ENCODE data around the gene RASD1.

- no peak for TF ChIP-seq CHD2 (IDR thresholded peaks at IDR 0.05; ENCODE audit: low read length, partially characterized antibody)
- TF ChIP-seq CTCF (IDR thresholded peaks at IDR 0.05): no peak
- TF ChIP-seq PBX3 (IDR thresholded peaks at IDR 0.05): no peak
- no peak for TF ChIP-seq MAX (IDR thresholded peaks at IDR 0.05)
- no peak for TF ChIP-seq POLR2A (IDR thresholded peaks at IDR 0.05; ENCODE audit: low read length)
- no peak for TF ChIP-seq SMC3 (IDR thresholded peaks at IDR 0.05)
- TF ChIP-seq MAZ (IDR thresholded peaks at IDR 0.05; ENCODE audit: borderline replicate concordance, low read depth, low read length): no peak
- no peak for TF ChIP-seq EP300 (IDR thresholded peaks at IDR 0.05)
- TF ChIP-seq REST (IDR thresholded peaks at IDR 0.05): no peak
- TF ChIP-seq RARB (CRISPR knock-in tag; IDR thresholded peaks at IDR 0.05): no peak
- no peak for TF ChIP-seq RCOR1 (IDR thresholded peaks at IDR 0.05; ENCODE audit: low read depth, low read length)
- no peak for TF ChIP-seq HOXB5 (CRISPR knock-in tag; IDR thresholded peaks at IDR 0.05)
Observed at GRCh38 chr17:17516941-17517720, 20.9 kb upstream of the RASD1 start.

Data from A549 (cell line).